GM18508 (cell line): ENCODE results near the gene TMEM185A.
"Not testable (repeated sequence)": the region's sequence is repeated elsewhere in the genome, so short reads cannot be mapped to it uniquely, and the experiment has no call there.

Experiments used
- ATAC-seq: cut with Tn5 transposase; IDR thresholded peaks from one replicate; pipeline ENCODE4 v1.9.1; 2021; ENCODE audit warnings: moderate number of reproducible peaks; ENCODE audit not compliant: insufficient read depth, unreplicated experiment

TMEM185A gene

DNA sequence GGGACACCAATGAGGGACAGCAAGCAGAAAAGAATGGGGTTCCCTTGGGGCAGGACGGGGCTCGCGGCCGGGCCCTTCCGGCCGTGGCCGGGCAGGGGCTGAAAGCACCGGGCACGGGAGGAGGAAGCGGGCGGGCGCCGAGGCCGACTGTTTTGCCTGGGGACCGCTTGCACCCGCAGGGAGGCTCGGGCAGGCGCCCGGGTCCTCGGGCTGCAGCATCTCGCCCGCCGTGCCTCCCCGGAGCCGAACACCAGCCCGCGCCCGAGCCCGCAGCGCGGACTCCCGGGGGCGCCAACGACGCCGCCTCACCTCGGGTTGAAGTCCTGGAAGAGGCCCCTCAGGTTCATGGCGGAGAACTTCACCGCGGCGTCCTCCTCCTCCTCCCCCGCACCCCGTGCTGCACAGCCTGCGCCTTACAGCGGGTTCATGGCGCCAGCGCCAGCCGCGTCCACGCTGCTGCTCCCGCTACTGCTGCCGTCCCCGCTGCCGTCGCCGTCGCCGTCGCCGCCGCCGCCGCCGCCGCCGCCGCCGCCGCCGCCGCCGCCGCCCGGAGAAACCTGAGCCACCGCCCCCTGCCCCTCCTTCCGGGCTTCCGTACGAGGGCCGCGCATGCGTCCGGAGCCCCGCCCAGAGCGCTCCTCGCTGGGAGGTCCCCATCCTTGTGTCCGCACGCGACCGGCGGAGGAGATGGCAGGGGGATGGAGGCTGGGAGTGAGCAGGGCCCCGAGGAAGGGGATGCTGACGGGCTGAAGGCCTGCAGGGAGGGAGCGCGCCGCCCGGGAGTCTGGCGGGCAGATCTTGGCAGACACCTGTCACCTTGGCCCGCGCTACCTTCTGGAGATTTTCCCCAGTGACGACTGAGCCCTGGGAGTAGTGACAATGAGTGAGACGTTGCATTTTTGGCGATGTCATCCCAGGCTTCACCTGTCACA is at the start of gene TMEM185A:
Gene TMEM185A, minus strand, starts transcription at position 559 of the 932 bp plus-strand sequence. Its CDS starts 212 bp downstream, at position 347.
- no peak for ATAC-seq

DNA sequence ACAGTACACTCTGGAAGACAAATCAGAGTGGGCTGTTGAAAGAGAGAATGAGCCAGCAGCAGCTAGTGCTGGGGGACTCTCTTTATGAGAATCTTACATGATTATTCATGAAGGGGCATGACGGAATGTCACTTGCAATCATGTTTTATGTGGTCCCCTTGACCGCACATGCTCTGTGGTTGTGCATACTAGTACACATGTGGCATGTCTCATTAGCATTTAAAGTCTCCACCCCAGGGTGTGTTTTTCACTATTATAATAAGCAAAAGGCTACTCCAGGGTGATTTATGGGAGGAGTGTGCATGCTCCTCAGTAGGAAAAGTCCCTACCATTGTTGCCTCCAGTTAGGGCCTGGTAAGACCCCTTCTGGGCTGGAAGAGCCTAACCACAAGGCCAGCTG is 49.6 kb upstream of the TMEM185A start:
- no peak for ATAC-seq

GRCh38 chrX:149679164-149679678 is 47.6 kb upstream of the TMEM185A start:
- not testable (repeated sequence) for ATAC-seq

DNA sequence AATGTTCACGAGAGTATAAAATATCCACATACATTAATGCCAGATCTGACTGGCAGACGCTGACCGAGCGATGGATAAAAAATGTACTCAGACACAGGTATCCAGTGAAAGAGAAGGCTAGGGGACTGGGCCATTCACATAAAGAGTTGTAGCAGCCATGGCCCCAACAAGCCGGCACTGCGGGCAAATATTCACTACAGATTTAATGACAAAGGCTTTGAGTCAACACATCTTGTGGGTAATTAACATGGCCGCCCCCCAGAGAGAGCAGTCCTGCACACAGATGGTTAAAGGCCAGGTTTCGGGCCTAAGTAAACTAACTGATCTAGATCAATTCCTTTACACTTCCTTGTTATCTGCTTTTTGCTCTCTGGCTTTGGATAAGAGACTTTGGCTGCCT is 44.0 kb upstream of the TMEM185A start:
- ATAC-seq = not testable (repeated sequence)

DNA sequence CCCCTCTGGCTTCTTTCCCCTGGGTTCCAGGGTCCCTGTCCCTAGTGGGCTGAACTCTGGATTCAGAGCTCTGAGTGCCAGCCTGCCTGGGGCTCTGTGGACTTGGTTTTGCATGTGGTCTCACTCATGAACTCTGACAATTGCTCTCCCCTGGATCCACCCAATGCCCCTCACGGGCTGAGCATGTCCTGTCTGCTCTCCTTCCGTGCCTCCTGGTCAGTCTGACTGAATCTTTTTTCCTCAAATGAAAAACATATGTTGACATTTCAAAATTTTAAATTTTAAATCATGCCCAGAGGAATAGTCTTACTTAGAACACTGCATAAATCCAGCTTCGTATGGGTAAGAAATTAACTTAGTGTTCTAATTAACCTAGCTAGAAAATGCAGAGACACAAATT is 43.5 kb upstream of the TMEM185A start:
- not testable (repeated sequence) for ATAC-seq

- not testable (repeated sequence) for ATAC-seq
Observed at GRCh38 chrX:149660613-149661012, 29.0 kb upstream of the TMEM185A start.

DNA sequence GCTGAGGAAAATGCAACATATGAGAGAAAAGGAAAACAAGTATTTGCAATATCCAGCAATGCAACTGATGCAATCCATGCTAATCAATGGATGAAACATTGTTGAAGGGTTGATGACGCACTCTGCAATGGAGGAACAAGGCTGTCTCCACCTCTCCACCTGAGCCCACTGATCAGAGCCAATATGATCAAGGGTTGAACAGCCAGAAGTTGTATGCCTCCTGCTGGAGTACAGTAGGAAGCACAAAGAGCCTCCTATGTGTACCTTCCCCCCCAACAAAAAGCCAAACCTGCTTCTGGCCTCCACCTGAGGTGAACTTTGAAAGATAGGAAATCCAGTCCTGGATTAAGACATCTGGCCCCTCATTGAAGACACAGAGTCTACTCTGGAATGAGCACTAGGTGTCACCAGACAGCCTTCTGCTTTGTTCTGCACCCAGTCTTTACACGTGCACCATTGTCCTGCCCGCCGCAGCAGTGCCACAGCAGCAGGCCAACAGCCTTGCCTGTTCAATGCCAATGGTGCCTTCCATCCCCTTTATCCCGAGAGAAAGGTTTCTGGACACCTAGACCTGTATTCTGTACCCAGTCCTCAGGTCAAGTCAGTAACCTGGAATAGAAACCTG is 24.8 kb upstream of the TMEM185A start:
- ATAC-seq = not testable (repeated sequence)

DNA sequence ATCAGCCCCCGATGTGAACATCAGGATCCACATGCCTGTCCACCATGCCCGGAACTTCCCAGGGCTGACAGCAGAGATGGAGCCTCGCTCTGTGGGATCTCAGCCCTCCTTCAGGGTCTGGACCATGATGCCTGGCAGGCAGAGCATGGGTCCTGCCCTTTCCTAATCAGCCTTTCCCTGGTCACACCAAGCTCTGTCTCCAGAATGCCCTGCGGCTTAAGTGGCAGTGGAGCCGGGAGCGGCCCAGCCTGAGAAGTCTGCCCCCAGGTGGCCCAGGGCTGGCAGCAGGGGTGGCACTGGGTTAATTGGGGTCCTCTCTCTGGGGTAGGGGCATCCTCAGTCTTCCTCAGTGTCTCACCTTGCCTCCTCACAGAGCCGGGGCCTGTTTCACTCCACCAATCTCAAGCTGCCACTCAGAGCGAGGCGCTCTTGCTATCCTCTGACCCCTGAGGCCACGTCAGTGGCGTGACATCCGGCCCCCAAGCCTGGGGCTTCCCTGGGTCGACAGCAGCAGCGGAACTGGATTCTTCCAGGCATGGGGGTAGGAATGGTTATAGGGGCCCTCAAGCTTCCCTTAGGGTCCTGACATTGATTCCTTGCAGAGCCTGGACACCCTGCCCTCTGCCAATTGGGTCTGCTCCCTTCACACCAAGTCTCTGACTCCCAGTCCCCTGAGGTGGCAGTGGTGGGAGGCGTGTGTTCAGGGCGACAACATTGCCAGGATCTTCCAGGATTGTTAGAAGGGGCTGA is 20.8 kb upstream of the TMEM185A start:
- ATAC-seq = no peak

DNA sequence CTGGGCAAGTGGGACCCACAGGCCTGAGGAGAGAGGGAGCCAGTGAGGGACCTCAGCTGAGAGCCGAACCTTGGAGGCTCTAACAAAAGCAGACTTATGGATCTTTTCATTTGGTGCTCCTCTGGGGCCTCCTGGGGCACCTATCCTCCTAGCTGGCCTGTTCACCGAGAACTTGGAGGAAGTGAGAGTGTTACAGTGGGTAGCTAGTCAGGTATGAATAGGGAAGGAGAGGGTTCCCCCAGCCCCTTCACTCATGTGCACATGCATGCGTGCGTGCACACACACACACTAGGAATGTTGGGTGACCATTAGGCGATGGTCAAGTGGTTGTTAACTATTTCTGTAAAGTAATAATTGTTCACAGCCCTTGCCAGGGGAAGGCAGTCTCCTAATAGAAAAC is 18.6 kb upstream of the TMEM185A start:
- ATAC-seq = no peak

- ATAC-seq = no peak
Observed at GRCh38 chrX:149648932-149649331, 17.3 kb upstream of the TMEM185A start.

DNA sequence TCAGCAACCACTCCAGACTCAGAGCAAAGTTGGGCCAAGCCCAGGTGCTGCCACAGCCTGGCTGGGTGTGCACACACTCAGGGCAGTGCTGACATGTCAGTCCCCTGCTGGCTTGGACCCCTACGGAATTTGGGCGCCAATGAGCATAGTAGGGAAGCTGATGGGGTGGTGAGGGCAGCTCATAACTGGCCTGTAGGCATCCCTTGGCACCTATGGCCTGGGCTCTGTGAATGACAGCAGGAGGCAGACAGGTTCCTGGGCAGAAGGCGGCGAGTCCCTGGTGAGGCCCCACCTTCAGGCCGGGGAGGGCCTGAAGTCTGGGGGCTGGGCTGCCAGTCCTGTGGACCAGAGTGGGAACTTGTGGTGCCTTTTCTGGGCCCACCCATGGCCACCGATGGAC is 15.9 kb upstream of the TMEM185A start:
- ATAC-seq = no peak

- no peak for ATAC-seq
Observed at GRCh38 chrX:149643496-149643895, 11.9 kb upstream of the TMEM185A start.

- ATAC-seq = no peak
Observed at GRCh38 chrX:149641835-149642234, 10.2 kb upstream of the TMEM185A start.

DNA sequence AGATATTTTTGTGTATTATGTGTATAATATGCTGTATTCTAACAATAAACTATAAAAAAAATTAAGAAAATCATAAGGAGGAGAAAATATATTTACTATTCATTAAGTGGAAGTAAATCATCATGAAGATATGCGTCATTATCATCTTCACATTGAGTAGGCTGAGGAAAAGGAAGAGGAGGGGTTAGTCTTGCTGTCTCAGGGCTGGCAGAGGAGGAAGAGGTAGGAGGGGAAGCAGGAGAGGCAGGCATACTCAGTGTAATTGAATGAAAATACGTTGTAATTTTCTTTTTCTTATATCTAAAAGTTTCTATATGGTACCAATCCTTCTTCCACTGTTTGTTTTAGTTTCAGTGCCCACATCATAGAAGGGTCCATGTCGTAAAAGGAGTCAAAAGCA is 9.8 kb upstream of the TMEM185A start:
- ATAC-seq = no peak

DNA sequence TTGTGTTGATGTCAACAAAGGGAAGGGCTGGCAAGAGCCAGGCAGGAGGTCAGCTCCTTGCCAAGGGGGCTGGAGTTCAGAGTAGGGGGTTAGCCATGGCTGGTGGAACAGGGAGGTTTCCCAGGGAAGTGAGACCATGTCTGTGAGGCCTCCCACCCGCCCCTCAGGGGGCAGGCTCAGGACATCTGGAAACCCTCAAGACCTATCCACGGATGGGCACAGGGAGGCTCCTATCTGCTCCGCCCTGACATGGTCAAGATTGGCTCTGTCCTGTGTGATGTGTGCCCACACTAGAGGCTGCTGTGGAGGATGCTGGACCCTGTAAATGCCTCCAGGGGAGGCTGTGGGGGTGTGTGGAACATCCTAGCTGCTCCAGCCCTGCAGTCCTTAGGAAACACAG is 8.0 kb upstream of the TMEM185A start:
- ATAC-seq = no peak

GRCh38 chrX:149638860-149639259 is 7.3 kb upstream of the TMEM185A start:
- no peak for ATAC-seq

DNA sequence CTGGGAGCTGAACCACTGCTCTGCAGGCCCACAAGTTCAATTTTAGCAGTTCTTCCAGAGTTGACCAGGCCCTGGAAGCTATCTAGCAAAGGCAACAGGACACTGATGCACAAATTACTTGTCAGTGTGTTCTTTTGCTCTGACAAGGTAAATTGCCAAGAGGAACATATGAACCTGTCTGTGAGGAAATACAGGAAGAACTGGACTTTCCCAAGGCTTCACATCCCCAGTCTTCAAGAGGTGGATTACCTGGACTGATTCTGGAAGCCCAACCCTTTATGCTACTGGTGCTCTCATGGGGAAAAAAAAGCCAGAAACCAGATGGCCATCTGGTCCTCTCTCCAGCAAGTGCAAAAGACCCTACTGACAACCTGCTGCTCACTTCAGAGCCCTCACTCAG is 1.9 kb upstream of the TMEM185A start:
- ATAC-seq = no peak

- ATAC-seq = no peak
Observed at GRCh38 chrX:149630681-149631233, 835 bp downstream of the TMEM185A start.

- ATAC-seq = no peak
Observed at GRCh38 chrX:149629730-149630387, 1.7 kb downstream of the TMEM185A start.

- no peak for ATAC-seq
Observed at GRCh38 chrX:149628768-149629167, 2.8 kb downstream of the TMEM185A start.
